Tibial artery (tissue), 4 donors: ENCODE measurements around the gene GOLGA2.
"Not testable (repeated sequence)": the region's sequence is repeated elsewhere in the genome, so short reads cannot be mapped to it uniquely, and the experiment has no call there.

Source experiments
- DNase-seq, 2 donors: peaks; one replicate each; pipeline ENCODE4 v3.0.0-alpha.2; 2019
- H3K27ac ChIP-seq, 2 donors: fragments of 200-600 bp; sonication (generic) in 1 of 2; 1 replicate in 1 of 2; 2 replicates in 1 of 2; pipeline ENCODE4 v1.5.1; 2018 to 2019; ENCODE audit warnings: mild to moderate bottlenecking in 1 of 2
- H3K27me3 ChIP-seq, 2 donors: fragments of 200-600 bp; sonication (generic) in 1 of 2; one replicate each; pipeline versions ENCODE4 v1.5.1 to v1.6.0; 2016 to 2019
- H3K36me3 ChIP-seq, 3 donors: fragments of 200-600 bp; sonication (generic) in 2 of 3; one replicate each; pipeline ENCODE4 v1.5.1; 2016 to 2019; ENCODE audit warnings: mild to moderate bottlenecking in 2 of 3
- H3K4me1 ChIP-seq, 4 donors: fragments of 200-600 bp; sonication (generic) in 2 of 4; 1 replicate in 3 of 4; 2 replicates in 1 of 4; pipeline ENCODE4 v1.5.1; 2016 to 2019
- H3K4me3 ChIP-seq, 2 donors: fragments of 200-600 bp; sonication (generic) in 1 of 2; 1 replicate in 1 of 2; 2 replicates in 1 of 2; pipeline ENCODE4 v1.5.1; 2018 to 2019; ENCODE audit warnings: mild to moderate bottlenecking in 2 of 2
- H3K9me3 ChIP-seq, 3 donors: fragments of 200-600 bp; sonication (generic) in 1 of 3; one replicate each; pipeline ENCODE4 v1.5.1; 2016 to 2019
- CTCF ChIP-seq, 2 experiments: fragments of 200-600 bp in 1 of 2; fragments of 450-650 bp in 1 of 2; IDR thresholded peaks; one replicate each; pipeline ENCODE4 v1.5.1; 2017 to 2019; ENCODE audit warnings: antibody characterized with exemption in 2 of 2, mild to moderate bottlenecking in 1 of 2, moderate library complexity in 1 of 2
- intact Hi-C: fragments of 100-400 bp; cut with DNase I; formaldehyde crosslinking; loops from one replicate; pipeline ENCODE4 v1.15.0; 2023; ENCODE audit warnings: low total_unique reads

The GOLGA2 gene

GRCh38 chr9:128242828-128243214 is 33.0 kb downstream of the GOLGA2 start:
- H3K27me3 ChIP-seq: peaks cover 0 to 31% of the 10 kb centered on the region in 2 donors
- no peaks in the 10 kb centered on the region for H3K9me3 ChIP-seq
- intact Hi-C loops: no loop called here
- H3K4me1 ChIP-seq: peaks cover 0 to 20% (median 5%) of the 10 kb centered on the region in 4 donors
- H3K27ac ChIP-seq: peak overlapping the region in 1 of 2 donors; percentile 46
- peaks cover 0 to 7% (median 0%) of the 10 kb centered on the region in 3 donors for H3K36me3 ChIP-seq
- no peak overlapping the region for H3K4me3 ChIP-seq
- TF ChIP-seq CTCF (IDR thresholded peaks at IDR 0.05): no peak
- DNase-seq: peak; percentile 56 to 68

GRCh38 chr9:128242124-128242523 is 33.7 kb downstream of the GOLGA2 start:
- H3K36me3 ChIP-seq: peaks cover 0 to 7% (median 0%) of the 10 kb centered on the region in 3 donors
- no peak for DNase-seq
- no peak for TF ChIP-seq CTCF (IDR thresholded peaks at IDR 0.05)
- intact Hi-C loops: no loop called here
- no peaks in the 10 kb centered on the region for H3K9me3 ChIP-seq
- peaks cover 0 to 31% of the 10 kb centered on the region in 2 donors for H3K27me3 ChIP-seq
- peaks cover 0 to 20% (median 5%) of the 10 kb centered on the region in 4 donors for H3K4me1 ChIP-seq
- H3K27ac ChIP-seq: no peak overlapping the region
- no peak overlapping the region for H3K4me3 ChIP-seq

- DNase-seq: no peak
- Histone ChIP-seq H3K27me3 (no peaks in the 10 kb centered on the region), H3K27ac (no peak overlapping the region), H3K4me3 (no peak overlapping the region), H3K4me1 (no peaks in the 10 kb centered on the region), H3K9me3 (no peaks in the 10 kb centered on the region), H3K36me3 (no peaks in the 10 kb centered on the region)
- intact Hi-C loops: no loop called here
- no peak for TF ChIP-seq CTCF (IDR thresholded peaks at IDR 0.05)
These were observed 41.9 kb downstream of the GOLGA2 start for GRCh38 chr9:128233817-128234406.

GRCh38 chr9:128232528-128233428 is 43.0 kb downstream of the GOLGA2 start:
- Histone ChIP-seq H3K27me3 (no peaks in the 10 kb centered on the region), H3K4me3 (no peak overlapping the region), H3K27ac (peak overlapping the region; percentile 33 to 49), H3K36me3 (no peaks in the 10 kb centered on the region), H3K9me3 (no peaks in the 10 kb centered on the region), H3K4me1 (no peaks in the 10 kb centered on the region)
- intact Hi-C loops: no loop called here
- no peak for TF ChIP-seq CTCF (IDR thresholded peaks at IDR 0.05)
- DNase-seq: no peak

- no peaks in the 10 kb centered on the region for H3K9me3 ChIP-seq
- no peaks in the 10 kb centered on the region for H3K27me3 ChIP-seq
- TF ChIP-seq CTCF (IDR thresholded peaks at IDR 0.05): no peak
- H3K4me3 ChIP-seq: no peak overlapping the region
- H3K36me3 ChIP-seq: no peaks in the 10 kb centered on the region
- H3K27ac ChIP-seq: peak overlapping the region; percentile 33 to 49
- intact Hi-C loops: no loop called here
- DNase-seq: peak; percentile 82 to 89
- H3K4me1 ChIP-seq: no peaks in the 10 kb centered on the region
These were observed 43.9 kb downstream of the GOLGA2 start for GRCh38 chr9:128231638-128232527.

GRCh38 chr9:128230897-128231296 is 44.9 kb downstream of the GOLGA2 start:
- H3K4me1 ChIP-seq, intact Hi-C loops, H3K4me3 ChIP-seq, H3K9me3 ChIP-seq, H3K36me3 ChIP-seq, H3K27me3 ChIP-seq, H3K27ac ChIP-seq, DNase-seq: not testable (repeated sequence)
